Fibroblast of the aortic adventitia (primary cell): ENCODE measurements around the gene CSRP1. TPM values are rescaled to one million over a fixed set of nuclear protein-coding genes. Genes with fewer than 3 reads are reported as not detected.
A peak's percentile ranks its signal among the peaks of the same experiment; 100 is the strongest.

ENCODE experiments used
- DNase-seq: peaks from one replicate; pipeline ENCODE4 v3.0.0-alpha.2; 2010; ENCODE audit warnings: low read depth
- H3K4me3 ChIP-seq: 2 replicates; pipeline ENCODE4 v1.5.1; 2011; ENCODE audit warnings: low read depth, mild to moderate bottlenecking, control low read depth, low read length, moderate library complexity
- total RNA-seq: library from RNA; depleted of rRNA; stranded (reverse); fragments of >200 nt; gene quantifications from 2 replicates; pipeline ENCODE4 v1.2.3, GENCODE V29; 2012; ENCODE audit warnings: low replicate concordance
- TF ChIP-seq, protein P1 (sequence below): IDR thresholded peaks from 2 replicates; pipeline ENCODE4 v1.5.1; 2011; ENCODE audit warnings: mild to moderate bottlenecking, low read length, control low read depth, inconsistent platforms; ENCODE audit not compliant: insufficient read depth

The CSRP1 gene
- total RNA-seq, 1 donor = 86.9 TPM

GRCh38 chr1:201468844-201469644 lies 37.9 kb downstream of the CSRP1 start, which contains the start of gene PHLDA3:
Gene PHLDA3, minus strand, starts transcription at chr1:201469188. Its CDS starts 402 bp downstream, at chr1:201468786.
- TF ChIP-seq, protein P1, sequence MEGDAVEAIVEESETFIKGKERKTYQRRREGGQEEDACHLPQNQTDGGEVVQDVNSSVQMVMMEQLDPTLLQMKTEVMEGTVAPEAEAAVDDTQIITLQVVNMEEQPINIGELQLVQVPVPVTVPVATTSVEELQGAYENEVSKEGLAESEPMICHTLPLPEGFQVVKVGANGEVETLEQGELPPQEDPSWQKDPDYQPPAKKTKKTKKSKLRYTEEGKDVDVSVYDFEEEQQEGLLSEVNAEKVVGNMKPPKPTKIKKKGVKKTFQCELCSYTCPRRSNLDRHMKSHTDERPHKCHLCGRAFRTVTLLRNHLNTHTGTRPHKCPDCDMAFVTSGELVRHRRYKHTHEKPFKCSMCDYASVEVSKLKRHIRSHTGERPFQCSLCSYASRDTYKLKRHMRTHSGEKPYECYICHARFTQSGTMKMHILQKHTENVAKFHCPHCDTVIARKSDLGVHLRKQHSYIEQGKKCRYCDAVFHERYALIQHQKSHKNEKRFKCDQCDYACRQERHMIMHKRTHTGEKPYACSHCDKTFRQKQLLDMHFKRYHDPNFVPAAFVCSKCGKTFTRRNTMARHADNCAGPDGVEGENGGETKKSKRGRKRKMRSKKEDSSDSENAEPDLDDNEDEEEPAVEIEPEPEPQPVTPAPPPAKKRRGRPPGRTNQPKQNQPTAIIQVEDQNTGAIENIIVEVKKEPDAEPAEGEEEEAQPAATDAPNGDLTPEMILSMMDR = no peak
- peak; percentile 87 for DNase-seq
- H3K4me3 ChIP-seq = peak within 1 kb of the TSS; percentile 98

GRCh38 chr1:201468501-201468843 lies 38.5 kb downstream of the CSRP1 start:
- TF ChIP-seq, protein P1 = no peak
- no peak for DNase-seq

GRCh38 chr1:201466492-201466891 lies 40.4 kb downstream of the CSRP1 start:
- peak; percentile 59 for DNase-seq
- peak overlapping the region; percentile 98 for H3K4me3 ChIP-seq
- TF ChIP-seq, protein P1 = no peak

More at GRCh38 chr1:201468501-201468843, 38.5 kb downstream of the CSRP1 start:
- H3K4me3 ChIP-seq = peak overlapping the region; percentile 98

DNA sequence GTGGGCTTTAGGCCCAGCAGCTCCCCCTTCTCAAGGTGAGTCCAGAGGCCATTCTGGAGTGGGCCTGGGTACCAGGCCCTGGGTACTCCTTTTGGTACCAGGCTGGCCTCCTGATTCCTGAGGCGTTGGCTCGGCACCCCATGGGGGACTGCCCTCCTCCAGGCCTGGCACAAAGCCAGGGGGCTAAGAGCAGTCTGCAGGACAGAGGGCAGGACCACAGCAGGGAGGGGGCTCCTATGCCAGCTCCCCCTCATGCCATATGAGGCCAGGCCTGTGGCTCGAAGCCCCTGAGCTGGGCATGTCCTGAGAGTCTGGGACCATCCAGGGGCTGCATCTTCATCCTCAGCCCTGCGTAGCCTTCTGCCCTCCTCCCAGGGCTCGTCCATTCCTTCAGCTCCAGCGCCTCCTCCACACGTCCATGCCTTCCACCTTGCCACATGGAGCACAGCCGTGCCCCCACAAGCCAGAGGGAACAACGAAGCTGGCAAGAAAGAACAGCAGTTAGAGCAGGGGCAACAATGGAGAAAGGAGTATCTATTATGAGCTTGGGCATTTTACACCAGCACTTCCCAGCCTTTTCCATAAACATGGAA lies 41.1 kb downstream of the CSRP1 start:
- TF ChIP-seq, protein P1 = no peak
- DNase-seq = no peak
- peak overlapping the region; percentile 98 for H3K4me3 ChIP-seq

DNA sequence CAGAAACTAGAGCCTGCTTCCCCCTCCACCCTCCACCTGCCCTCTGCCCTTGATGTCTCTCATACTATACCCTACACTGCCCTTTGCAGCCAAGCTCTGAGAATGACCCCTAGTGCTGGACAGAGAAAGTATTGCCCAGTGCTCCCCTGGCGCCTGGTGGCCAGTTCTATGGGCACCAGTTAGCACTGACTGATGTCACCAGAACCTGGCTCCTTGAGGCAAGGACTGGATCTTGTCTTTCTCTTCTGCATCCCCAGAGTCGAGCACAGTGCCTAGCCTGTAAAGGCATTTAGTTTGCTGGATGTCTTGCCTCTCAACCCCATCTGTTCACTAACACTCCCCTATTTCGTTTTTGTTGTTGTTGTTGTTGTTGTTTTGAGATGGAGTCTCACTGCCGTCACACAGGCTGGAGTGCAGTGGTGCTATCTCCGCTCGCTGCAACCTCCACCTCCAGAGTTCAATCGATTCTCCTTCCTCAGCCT lies 43.8 kb downstream of the CSRP1 start:
- TF ChIP-seq, protein P1 = peak; percentile 49
- H3K4me3 ChIP-seq = peak overlapping the region; percentile 6
- no peak for DNase-seq

- peak overlapping the region; percentile 26 for H3K4me3 ChIP-seq
- TF ChIP-seq, protein P1 = no peak
Measured at GRCh38 chr1:201461645-201462441, 45.1 kb downstream of the CSRP1 start.

More at GRCh38 chr1:201461645-201462441, 45.1 kb downstream of the CSRP1 start:
- DNase-seq = peak; percentile 98
